GM18873 (cell line): ENCODE data around the gene TXNDC11.

Source experiments
- ATAC-seq: cut with Tn5 transposase; IDR thresholded peaks from one replicate; pipeline ENCODE4 v1.9.1; 2021; ENCODE audit warnings: mild to moderate bottlenecking, moderate library complexity, moderate number of reproducible peaks; ENCODE audit not compliant: unreplicated experiment, low FRiP score

Gene TXNDC11

GRCh38 chr16:11666103-11667055 is 76.3 kb downstream of the TXNDC11 start:
- ATAC-seq = no peak

GRCh38 chr16:11665071-11665491 is 77.6 kb downstream of the TXNDC11 start:
- ATAC-seq = no peak

GRCh38 chr16:11662582-11662981 is 80.1 kb downstream of the TXNDC11 start:
- ATAC-seq = no peak

- ATAC-seq = no peak
Measured at GRCh38 chr16:11660565-11660964, 82.1 kb downstream of the TXNDC11 start.

- no peak for ATAC-seq
Measured at GRCh38 chr16:11658896-11659708, 83.6 kb downstream of the TXNDC11 start.

GRCh38 chr16:11657556-11657955 is 85.1 kb downstream of the TXNDC11 start:
- no peak for ATAC-seq

- ATAC-seq = no peak
Measured at GRCh38 chr16:11655655-11656054, 87.0 kb downstream of the TXNDC11 start.

GRCh38 chr16:11651796-11652195 is 90.9 kb downstream of the TXNDC11 start:
- ATAC-seq = no peak

GRCh38 chr16:11650641-11651591 is 91.7 kb downstream of the TXNDC11 start:
- ATAC-seq = no peak

- no peak for ATAC-seq
Measured at GRCh38 chr16:11649276-11649675, 93.4 kb downstream of the TXNDC11 start.

GRCh38 chr16:11642765-11643116 is 99.9 kb downstream of the TXNDC11 start:
- ATAC-seq = no peak

GRCh38 chr16:11640987-11641817 is 101.5 kb downstream of the TXNDC11 start:
- no peak for ATAC-seq

- no peak for ATAC-seq
Measured at GRCh38 chr16:11639925-11640899, 102.4 kb downstream of the TXNDC11 start.

GRCh38 chr16:11639008-11639562 is 103.6 kb downstream of the TXNDC11 start:
- no peak for ATAC-seq

GRCh38 chr16:11638140-11638539 is 104.5 kb downstream of the TXNDC11 start:
- ATAC-seq = no peak

GRCh38 chr16:11637320-11637719 is 105.3 kb downstream of the TXNDC11 start:
- no peak for ATAC-seq

GRCh38 chr16:11636172-11636721 is 106.4 kb downstream of the TXNDC11 start:
- ATAC-seq = no peak
